GM23338 (cell line): ENCODE data around the gene GPHA2. TPM values are rescaled to one million over a fixed set of nuclear protein-coding genes. Genes with fewer than 3 reads are reported as not detected.

Experiments used
- ATAC-seq: fragments of 200-7000 bp; cut with Tn5 transposase; 3 replicates; pipeline ENCODE4 v1.9.1; 2020
- DNase-seq: peaks from one replicate; pipeline ENCODE4 v3.0.0-alpha.2; 2015; ENCODE audit warnings: low spot score
- H2AFZ ChIP-seq: fragments of 200-600 bp; sonication (generic); 2 replicates; pipeline ENCODE4 v1.8.0; 2016; ENCODE audit warnings: antibody characterized with exemption, mild to moderate bottlenecking, moderate library complexity
- H3F3A ChIP-seq: fragments of 200-600 bp; sonication (generic); replicated peaks from 2 replicates; pipeline ENCODE4 v1.8.0; 2017; ENCODE audit warnings: antibody characterized with exemption, mixed run types, low read depth
- H3K27ac ChIP-seq: fragments of 200-600 bp; sonication (generic); 2 replicates; pipeline ENCODE4 v1.6.1; 2016; ENCODE audit warnings: low read depth
- H3K27me3 ChIP-seq: fragments of 200-600 bp; sonication (generic); 2 replicates; pipeline ENCODE4 v1.8.0; 2016; ENCODE audit warnings: mild to moderate bottlenecking, mixed run types, moderate library complexity; ENCODE audit not compliant: insufficient read depth
- H3K36me3 ChIP-seq: fragments of 200-600 bp; sonication (generic); 2 replicates; pipeline ENCODE4 v1.8.0; 2016; ENCODE audit warnings: mild to moderate bottlenecking; ENCODE audit not compliant: insufficient read depth
- H3K4me1 ChIP-seq: fragments of 200-600 bp; sonication (generic); 2 replicates; pipeline ENCODE4 v1.8.0; 2016; ENCODE audit warnings: mild to moderate bottlenecking, moderate library complexity; ENCODE audit not compliant: insufficient read depth
- H3K4me2 ChIP-seq: fragments of 200-600 bp; sonication (generic); 2 replicates; pipeline ENCODE4 v1.7.1; 2017; ENCODE audit warnings: mixed run types
- H3K4me3 ChIP-seq: fragments of 200-600 bp; sonication (generic); 2 replicates; pipeline ENCODE4 v1.6.1; 2016; ENCODE audit warnings: mixed run types
- H3K79me2 ChIP-seq: fragments of 200-600 bp; sonication (generic); replicated peaks from 2 replicates; pipeline ENCODE4 v1.8.0; 2017; ENCODE audit warnings: mild to moderate bottlenecking; ENCODE audit not compliant: insufficient read depth
- H3K9me2 ChIP-seq: fragments of 200-600 bp; sonication (generic); 2 replicates; pipeline ENCODE4 v1.8.0; 2017; ENCODE audit not compliant: insufficient read depth
- H4K20me1 ChIP-seq: fragments of 200-600 bp; sonication (generic); replicated peaks from 2 replicates; pipeline ENCODE4 v1.8.0; 2017; ENCODE audit warnings: mild to moderate bottlenecking; ENCODE audit not compliant: insufficient read depth
- H3K27ac Mint-ChIP-seq: 2 replicates; pipeline ENCODE4 v1.8.0; 2020; ENCODE audit warnings: inconsistent platforms, mild to moderate bottlenecking, moderate library complexity, mixed read lengths
- H3K27me3 Mint-ChIP-seq: 3 replicates; pipeline ENCODE4 v1.8.0; 2022; ENCODE audit warnings: low read depth, mild to moderate bottlenecking, moderate library complexity, mixed read lengths, inconsistent platforms; ENCODE audit not compliant: insufficient read depth, poor library complexity
- H3K36me3 Mint-ChIP-seq: 3 replicates; pipeline ENCODE4 v1.8.0; 2021; ENCODE audit warnings: low read depth, mild to moderate bottlenecking, inconsistent platforms, moderate library complexity, mixed read lengths
- H3K4me1 Mint-ChIP-seq: 3 replicates; pipeline ENCODE4 v1.8.0; 2020; ENCODE audit warnings: mild to moderate bottlenecking, inconsistent platforms, mixed read lengths
- H3K4me3 Mint-ChIP-seq: 3 replicates; pipeline ENCODE4 v1.8.0; 2021; ENCODE audit warnings: moderate library complexity, mild to moderate bottlenecking, inconsistent platforms, mixed read lengths
- H3K9me3 Mint-ChIP-seq: 3 replicates; pipeline ENCODE4 v1.8.0; 2020; ENCODE audit warnings: moderate library complexity, mild to moderate bottlenecking, inconsistent platforms, mixed read lengths
- CREB1 ChIP-seq: fragments of 250-450 bp; sonication (Bioruptor Pico); IDR thresholded peaks from 2 replicates; pipeline ENCODE4 v1.5.0; 2020; ENCODE audit warnings: low read depth, mild to moderate bottlenecking, moderate library complexity
- EZH2phosphoT487 ChIP-seq: fragments of 200-600 bp; sonication (generic); IDR thresholded peaks from one replicate; pipeline ENCODE4 v1.8.1; 2018; ENCODE audit warnings: antibody characterized with exemption; ENCODE audit not compliant: unreplicated experiment
- JUNB ChIP-seq: IDR thresholded peaks from one replicate; pipeline ENCODE4 v1.6.1; 2016; ENCODE audit warnings: antibody characterized with exemption; ENCODE audit not compliant: unreplicated experiment
- NANOG ChIP-seq: IDR thresholded peaks from 2 replicates; pipeline ENCODE4 v1.6.1; 2016; ENCODE audit warnings: antibody characterized with exemption, borderline replicate concordance
- POLR2AphosphoS5 ChIP-seq: IDR thresholded peaks from 2 replicates; pipeline ENCODE4 v1.6.1; 2016; ENCODE audit warnings: antibody characterized with exemption, low read depth
- STAT1 ChIP-seq: IDR thresholded peaks from one replicate; pipeline ENCODE4 v1.6.1; 2016; ENCODE audit warnings: antibody characterized with exemption; ENCODE audit not compliant: unreplicated experiment
- ZNF114 ChIP-seq: fragments of 250-450 bp; sonication (Bioruptor Pico); IDR thresholded peaks from 2 replicates; pipeline ENCODE4 v1.5.0; 2020; ENCODE audit warnings: mild to moderate bottlenecking, moderate library complexity
- ZNF331 ChIP-seq: fragments of 250-450 bp; sonication (Bioruptor Pico); IDR thresholded peaks from 2 replicates; pipeline ENCODE4 v1.5.0; 2020; ENCODE audit warnings: low read depth, mild to moderate bottlenecking, moderate library complexity
- polyA plus RNA-seq: library from polyadenylated mRNA; unstranded; fragments of >200 nt; fragmentation: Nextera tagmentation; extraction: Ambion mirVana; gene quantifications from 2 replicates; pipeline ENCODE4 v1.2.1, GENCODE V29; 2016
- total RNA-seq: library from RNA; depleted of rRNA; stranded (reverse); fragments of >200 nt; shearing (Covaris generic); gene quantifications from 2 replicates; pipeline ENCODE4 v1.2.3, GENCODE V29; 2014
- TF ChIP-seq, protein P1 (sequence below): fragments of 250-450 bp; sonication (Bioruptor Pico); IDR thresholded peaks from 2 replicates; pipeline ENCODE4 v1.5.0; 2020; ENCODE audit warnings: mild to moderate bottlenecking, moderate library complexity
- TF ChIP-seq, protein P2 (sequence below), 2 experiments: fragments of 200-600 bp in 1 of 2; sonication (generic) in 1 of 2; conservative IDR thresholded peaks; 2 replicates each; pipeline versions ENCODE4 v1.5.1 to v1.6.1; 2016 to 2017; ENCODE audit warnings: antibody characterized with exemption in 2 of 2, low read depth in 2 of 2, mild to moderate bottlenecking in 2 of 2, moderate library complexity in 1 of 2
- TF ChIP-seq, protein P3 (sequence below): IDR thresholded peaks from one replicate; pipeline ENCODE4 v1.6.1; 2018; ENCODE audit warnings: antibody characterized with exemption; ENCODE audit not compliant: unreplicated experiment
- TF ChIP-seq, protein P4 (sequence below): IDR thresholded peaks from 2 replicates; pipeline ENCODE4 v1.6.1; 2016; ENCODE audit warnings: antibody characterized with exemption

Gene GPHA2
- total and polyA plus RNA-seq, 2 experiments from 2014 or later, result 0.83 to 1.8 TPM

DNA sequence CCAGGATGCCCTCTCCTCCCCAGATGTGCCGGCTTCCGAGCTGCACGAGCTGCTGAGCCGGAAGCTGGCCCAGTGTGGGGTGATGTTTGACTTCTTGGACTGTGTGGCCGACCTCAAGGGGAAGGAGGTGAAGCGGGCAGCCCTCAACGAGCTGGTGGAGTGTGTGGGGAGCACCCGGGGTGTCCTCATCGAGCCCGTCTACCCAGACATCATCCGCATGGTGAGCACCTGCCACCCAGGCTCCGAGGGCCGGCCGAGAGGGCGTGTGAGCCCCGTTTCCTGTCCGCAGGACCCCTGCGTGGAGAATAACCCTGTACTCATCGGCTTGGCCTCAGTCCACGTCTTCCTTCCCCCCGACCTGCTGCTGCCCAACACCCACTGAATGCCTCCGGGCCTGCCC, 9.0 kb downstream of the GPHA2 start:
- Histone ChIP-seq H3K27me3 (no peaks in the 10 kb centered on the region), H2AFZ (no peak overlapping the region), H3K4me2 (no peak overlapping the region), H4K20me1 (no peaks in the 10 kb centered on the region; the same call in 1 of the 2 replicates), H3F3A (no peaks in the 10 kb centered on the region), H3K9me2 (no peaks in the 10 kb centered on the region), H3K4me1 (peaks cover 4% of the 10 kb centered on the region; the same call in 1 of the 2 replicates), H3K79me2 (no peaks in the 10 kb centered on the region), H3K27ac (no peak overlapping the region), H3K36me3 (no peaks in the 10 kb centered on the region), H3K4me3 (no peak overlapping the region)
- Mint-ChIP-seq H3K27ac (no peak overlapping the region), H3K4me3 (no peak overlapping the region), H3K9me3 (no peaks in the 10 kb centered on the region; the same call in 2 of the 3 replicates), H3K27me3 (peaks cover 14% of the 10 kb centered on the region), H3K4me1 (peaks cover 6% of the 10 kb centered on the region; the same call in 1 of the 3 replicates), H3K36me3 (no peaks in the 10 kb centered on the region)
- TF ChIP-seq, protein P1, sequence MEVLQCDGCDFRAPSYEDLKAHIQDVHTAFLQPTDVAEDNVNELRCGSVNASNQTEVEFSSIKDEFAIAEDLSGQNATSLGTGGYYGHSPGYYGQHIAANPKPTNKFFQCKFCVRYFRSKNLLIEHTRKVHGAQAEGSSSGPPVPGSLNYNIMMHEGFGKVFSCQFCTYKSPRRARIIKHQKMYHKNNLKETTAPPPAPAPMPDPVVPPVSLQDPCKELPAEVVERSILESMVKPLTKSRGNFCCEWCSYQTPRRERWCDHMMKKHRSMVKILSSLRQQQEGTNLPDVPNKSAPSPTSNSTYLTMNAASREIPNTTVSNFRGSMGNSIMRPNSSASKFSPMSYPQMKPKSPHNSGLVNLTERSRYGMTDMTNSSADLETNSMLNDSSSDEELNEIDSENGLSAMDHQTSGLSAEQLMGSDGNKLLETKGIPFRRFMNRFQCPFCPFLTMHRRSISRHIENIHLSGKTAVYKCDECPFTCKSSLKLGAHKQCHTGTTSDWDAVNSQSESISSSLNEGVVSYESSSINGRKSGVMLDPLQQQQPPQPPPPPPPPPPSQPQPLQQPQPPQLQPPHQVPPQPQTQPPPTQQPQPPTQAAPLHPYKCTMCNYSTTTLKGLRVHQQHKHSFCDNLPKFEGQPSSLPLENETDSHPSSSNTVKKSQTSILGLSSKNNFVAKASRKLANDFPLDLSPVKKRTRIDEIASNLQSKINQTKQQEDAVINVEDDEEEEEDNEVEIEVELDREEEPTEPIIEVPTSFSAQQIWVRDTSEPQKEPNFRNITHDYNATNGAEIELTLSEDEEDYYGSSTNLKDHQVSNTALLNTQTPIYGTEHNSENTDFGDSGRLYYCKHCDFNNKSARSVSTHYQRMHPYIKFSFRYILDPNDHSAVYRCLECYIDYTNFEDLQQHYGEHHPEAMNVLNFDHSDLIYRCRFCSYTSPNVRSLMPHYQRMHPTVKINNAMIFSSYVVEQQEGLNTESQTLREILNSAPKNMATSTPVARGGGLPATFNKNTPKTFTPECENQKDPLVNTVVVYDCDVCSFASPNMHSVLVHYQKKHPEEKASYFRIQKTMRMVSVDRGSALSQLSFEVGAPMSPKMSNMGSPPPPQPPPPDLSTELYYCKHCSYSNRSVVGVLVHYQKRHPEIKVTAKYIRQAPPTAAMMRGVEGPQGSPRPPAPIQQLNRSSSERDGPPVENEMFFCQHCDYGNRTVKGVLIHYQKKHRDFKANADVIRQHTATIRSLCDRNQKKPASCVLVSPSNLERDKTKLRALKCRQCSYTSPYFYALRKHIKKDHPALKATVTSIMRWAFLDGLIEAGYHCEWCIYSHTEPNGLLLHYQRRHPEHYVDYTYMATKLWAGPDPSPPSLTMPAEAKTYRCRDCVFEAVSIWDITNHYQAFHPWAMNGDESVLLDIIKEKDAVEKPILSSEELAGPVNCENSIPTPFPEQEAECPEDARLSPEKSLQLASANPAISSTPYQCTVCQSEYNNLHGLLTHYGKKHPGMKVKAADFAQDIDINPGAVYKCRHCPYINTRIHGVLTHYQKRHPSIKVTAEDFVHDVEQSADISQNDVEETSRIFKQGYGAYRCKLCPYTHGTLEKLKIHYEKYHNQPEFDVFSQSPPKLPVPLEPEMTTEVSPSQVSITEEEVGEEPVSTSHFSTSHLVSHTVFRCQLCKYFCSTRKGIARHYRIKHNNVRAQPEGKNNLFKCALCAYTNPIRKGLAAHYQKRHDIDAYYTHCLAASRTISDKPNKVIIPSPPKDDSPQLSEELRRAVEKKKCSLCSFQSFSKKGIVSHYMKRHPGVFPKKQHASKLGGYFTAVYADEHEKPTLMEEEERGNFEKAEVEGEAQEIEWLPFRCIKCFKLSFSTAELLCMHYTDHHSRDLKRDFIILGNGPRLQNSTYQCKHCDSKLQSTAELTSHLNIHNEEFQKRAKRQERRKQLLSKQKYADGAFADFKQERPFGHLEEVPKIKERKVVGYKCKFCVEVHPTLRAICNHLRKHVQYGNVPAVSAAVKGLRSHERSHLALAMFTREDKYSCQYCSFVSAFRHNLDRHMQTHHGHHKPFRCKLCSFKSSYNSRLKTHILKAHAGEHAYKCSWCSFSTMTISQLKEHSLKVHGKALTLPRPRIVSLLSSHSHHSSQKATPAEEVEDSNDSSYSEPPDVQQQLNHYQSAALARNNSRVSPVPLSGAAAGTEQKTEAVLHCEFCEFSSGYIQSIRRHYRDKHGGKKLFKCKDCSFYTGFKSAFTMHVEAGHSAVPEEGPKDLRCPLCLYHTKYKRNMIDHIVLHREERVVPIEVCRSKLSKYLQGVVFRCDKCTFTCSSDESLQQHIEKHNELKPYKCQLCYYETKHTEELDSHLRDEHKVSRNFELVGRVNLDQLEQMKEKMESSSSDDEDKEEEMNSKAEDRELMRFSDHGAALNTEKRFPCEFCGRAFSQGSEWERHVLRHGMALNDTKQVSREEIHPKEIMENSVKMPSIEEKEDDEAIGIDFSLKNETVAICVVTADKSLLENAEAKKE (CRISPR knock-in tag), result no peak
- TF ChIP-seq POLR2AphosphoS5 (no peak), ZNF114 (CRISPR knock-in tag) (no peak), ZNF331 (no peak), NANOG (no peak), CREB1 (CRISPR knock-in tag) (no peak), EZH2phosphoT487 (no peak), JUNB (no peak), STAT1 (no peak)
- TF ChIP-seq, protein P2, sequence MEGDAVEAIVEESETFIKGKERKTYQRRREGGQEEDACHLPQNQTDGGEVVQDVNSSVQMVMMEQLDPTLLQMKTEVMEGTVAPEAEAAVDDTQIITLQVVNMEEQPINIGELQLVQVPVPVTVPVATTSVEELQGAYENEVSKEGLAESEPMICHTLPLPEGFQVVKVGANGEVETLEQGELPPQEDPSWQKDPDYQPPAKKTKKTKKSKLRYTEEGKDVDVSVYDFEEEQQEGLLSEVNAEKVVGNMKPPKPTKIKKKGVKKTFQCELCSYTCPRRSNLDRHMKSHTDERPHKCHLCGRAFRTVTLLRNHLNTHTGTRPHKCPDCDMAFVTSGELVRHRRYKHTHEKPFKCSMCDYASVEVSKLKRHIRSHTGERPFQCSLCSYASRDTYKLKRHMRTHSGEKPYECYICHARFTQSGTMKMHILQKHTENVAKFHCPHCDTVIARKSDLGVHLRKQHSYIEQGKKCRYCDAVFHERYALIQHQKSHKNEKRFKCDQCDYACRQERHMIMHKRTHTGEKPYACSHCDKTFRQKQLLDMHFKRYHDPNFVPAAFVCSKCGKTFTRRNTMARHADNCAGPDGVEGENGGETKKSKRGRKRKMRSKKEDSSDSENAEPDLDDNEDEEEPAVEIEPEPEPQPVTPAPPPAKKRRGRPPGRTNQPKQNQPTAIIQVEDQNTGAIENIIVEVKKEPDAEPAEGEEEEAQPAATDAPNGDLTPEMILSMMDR (conservative IDR thresholded peaks at IDR 0.05; ENCODE audit: low read depth in 2 of 2), result no peak
- TF ChIP-seq, protein P3, sequence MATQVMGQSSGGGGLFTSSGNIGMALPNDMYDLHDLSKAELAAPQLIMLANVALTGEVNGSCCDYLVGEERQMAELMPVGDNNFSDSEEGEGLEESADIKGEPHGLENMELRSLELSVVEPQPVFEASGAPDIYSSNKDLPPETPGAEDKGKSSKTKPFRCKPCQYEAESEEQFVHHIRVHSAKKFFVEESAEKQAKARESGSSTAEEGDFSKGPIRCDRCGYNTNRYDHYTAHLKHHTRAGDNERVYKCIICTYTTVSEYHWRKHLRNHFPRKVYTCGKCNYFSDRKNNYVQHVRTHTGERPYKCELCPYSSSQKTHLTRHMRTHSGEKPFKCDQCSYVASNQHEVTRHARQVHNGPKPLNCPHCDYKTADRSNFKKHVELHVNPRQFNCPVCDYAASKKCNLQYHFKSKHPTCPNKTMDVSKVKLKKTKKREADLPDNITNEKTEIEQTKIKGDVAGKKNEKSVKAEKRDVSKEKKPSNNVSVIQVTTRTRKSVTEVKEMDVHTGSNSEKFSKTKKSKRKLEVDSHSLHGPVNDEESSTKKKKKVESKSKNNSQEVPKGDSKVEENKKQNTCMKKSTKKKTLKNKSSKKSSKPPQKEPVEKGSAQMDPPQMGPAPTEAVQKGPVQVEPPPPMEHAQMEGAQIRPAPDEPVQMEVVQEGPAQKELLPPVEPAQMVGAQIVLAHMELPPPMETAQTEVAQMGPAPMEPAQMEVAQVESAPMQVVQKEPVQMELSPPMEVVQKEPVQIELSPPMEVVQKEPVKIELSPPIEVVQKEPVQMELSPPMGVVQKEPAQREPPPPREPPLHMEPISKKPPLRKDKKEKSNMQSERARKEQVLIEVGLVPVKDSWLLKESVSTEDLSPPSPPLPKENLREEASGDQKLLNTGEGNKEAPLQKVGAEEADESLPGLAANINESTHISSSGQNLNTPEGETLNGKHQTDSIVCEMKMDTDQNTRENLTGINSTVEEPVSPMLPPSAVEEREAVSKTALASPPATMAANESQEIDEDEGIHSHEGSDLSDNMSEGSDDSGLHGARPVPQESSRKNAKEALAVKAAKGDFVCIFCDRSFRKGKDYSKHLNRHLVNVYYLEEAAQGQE, result no peak
- TF ChIP-seq, protein P4, sequence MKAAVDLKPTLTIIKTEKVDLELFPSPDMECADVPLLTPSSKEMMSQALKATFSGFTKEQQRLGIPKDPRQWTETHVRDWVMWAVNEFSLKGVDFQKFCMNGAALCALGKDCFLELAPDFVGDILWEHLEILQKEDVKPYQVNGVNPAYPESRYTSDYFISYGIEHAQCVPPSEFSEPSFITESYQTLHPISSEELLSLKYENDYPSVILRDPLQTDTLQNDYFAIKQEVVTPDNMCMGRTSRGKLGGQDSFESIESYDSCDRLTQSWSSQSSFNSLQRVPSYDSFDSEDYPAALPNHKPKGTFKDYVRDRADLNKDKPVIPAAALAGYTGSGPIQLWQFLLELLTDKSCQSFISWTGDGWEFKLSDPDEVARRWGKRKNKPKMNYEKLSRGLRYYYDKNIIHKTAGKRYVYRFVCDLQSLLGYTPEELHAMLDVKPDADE, result no peak
- no peak for ATAC-seq
- no peak for DNase-seq
